Middle frontal gyrus (tissue), 1 donor: Measurements from ENCODE around the gene TSHZ3.

Experiments used
- DNase-seq: peaks from one replicate; pipeline ENCODE4 v3.0.0-alpha.2; 2015; ENCODE audit warnings: low spot score; ENCODE audit errors: extremely low spot score

The TSHZ3 gene

GRCh38 chr19:31354316-31354715 lies 5.1 kb upstream of the TSHZ3 start:
- DNase-seq = no peak

GRCh38 chr19:31353833-31354232 lies 4.6 kb upstream of the TSHZ3 start:
- no peak for DNase-seq

GRCh38 chr19:31352782-31353651 lies 3.8 kb upstream of the TSHZ3 start:
- DNase-seq = no peak

GRCh38 chr19:31352296-31352781 lies 3.1 kb upstream of the TSHZ3 start:
- no peak for DNase-seq

- no peak for DNase-seq
These were observed 2.6 kb upstream of the TSHZ3 start for GRCh38 chr19:31351855-31352195.

GRCh38 chr19:31351056-31351854 lies 2.0 kb upstream of the TSHZ3 start:
- no peak for DNase-seq

- no peak for DNase-seq
These were observed 1.4 kb upstream of the TSHZ3 start for GRCh38 chr19:31350693-31351055.

GRCh38 chr19:31350033-31350692 lies 927 bp upstream of the TSHZ3 start:
- DNase-seq = no peak

- DNase-seq = no peak
These were observed 616 bp downstream of the TSHZ3 start for GRCh38 chr19:31348481-31349159.

- DNase-seq = no peak
These were observed 1.3 kb downstream of the TSHZ3 start for GRCh38 chr19:31347828-31348392.

GRCh38 chr19:31347354-31347753 lies 1.9 kb downstream of the TSHZ3 start:
- DNase-seq = no peak

GRCh38 chr19:31346184-31347059 lies 2.8 kb downstream of the TSHZ3 start:
- DNase-seq = no peak

- no peak for DNase-seq
These were observed 4.8 kb downstream of the TSHZ3 start for GRCh38 chr19:31344403-31344802.

GRCh38 chr19:31342926-31343325 lies 6.3 kb downstream of the TSHZ3 start:
- DNase-seq = no peak

- DNase-seq = no peak
These were observed 8.9 kb downstream of the TSHZ3 start for GRCh38 chr19:31340042-31341025.

- no peak for DNase-seq
These were observed 9.8 kb downstream of the TSHZ3 start for GRCh38 chr19:31339411-31339810.

GRCh38 chr19:31338069-31338776 lies 11.0 kb downstream of the TSHZ3 start:
- no peak for DNase-seq
